Liver (tissue), 9 donors: ENCODE data around the gene SLC16A4. TPM values are rescaled to one million over a fixed set of nuclear protein-coding genes. Genes with fewer than 3 reads are reported as not detected.

Experiments
- DNase-seq: peaks from one replicate; pipeline ENCODE4 v3.0.0-alpha.2; 2017; ENCODE audit warnings: low spot score
- H3K27ac ChIP-seq, 2 donors: one replicate each; pipeline ENCODE4 v1.7.0; 2013; ENCODE audit warnings: inconsistent platforms in 2 of 2, low read length in 2 of 2, control low read depth in 1 of 2, low read depth in 1 of 2, mild to moderate bottlenecking in 1 of 2
- H3K27me3 ChIP-seq, 4 donors: one replicate each; pipeline versions ENCODE4 v1.6.1 to v1.7.0; 2013; ENCODE audit warnings: low read length in 3 of 4, inconsistent platforms in 1 of 4, mild to moderate bottlenecking in 1 of 4, moderate library complexity in 1 of 4; ENCODE audit not compliant: control insufficient read depth in 4 of 4, insufficient read depth in 4 of 4
- H3K36me3 ChIP-seq, 4 donors: one replicate each; pipeline versions ENCODE4 v1.6.1 to v1.7.0; 2013; ENCODE audit warnings: low read length in 3 of 4, mild to moderate bottlenecking in 3 of 4, low read depth in 1 of 4, moderate library complexity in 1 of 4; ENCODE audit not compliant: control insufficient read depth in 4 of 4, insufficient read depth in 3 of 4
- H3K4me1 ChIP-seq, 4 donors: one replicate each; pipeline versions ENCODE4 v1.6.1 to v1.7.0; 2013; ENCODE audit warnings: low read length in 3 of 4, mild to moderate bottlenecking in 3 of 4, moderate library complexity in 1 of 4; ENCODE audit not compliant: control insufficient read depth in 4 of 4, insufficient read depth in 4 of 4
- H3K4me3 ChIP-seq, 3 donors: one replicate each; pipeline versions ENCODE4 v1.6.1 to v1.7.0; 2013; ENCODE audit warnings: low read length in 3 of 3, control low read depth in 1 of 3, low read depth in 1 of 3, mild to moderate bottlenecking in 1 of 3
- H3K9ac ChIP-seq, 2 donors: one replicate each; pipeline ENCODE4 v1.7.0; 2013; ENCODE audit warnings: low read length in 2 of 2, mild to moderate bottlenecking in 2 of 2, moderate library complexity in 2 of 2, control low read depth in 1 of 2, low read depth in 1 of 2
- H3K9me3 ChIP-seq, 4 donors: one replicate each; pipeline versions ENCODE4 v1.6.1 to v1.7.0; 2013; ENCODE audit warnings: low read length in 3 of 4; ENCODE audit not compliant: control insufficient read depth in 4 of 4
- EGR1 ChIP-seq, 2 donors: IDR thresholded peaks; 2 replicates each; pipeline ENCODE4 v1.6.1; 2016 to 2018; ENCODE audit warnings: antibody characterized with exemption in 2 of 2, low read depth in 2 of 2
- GABPA ChIP-seq, 2 donors: IDR thresholded peaks in 1 of 2; conservative IDR thresholded peaks in 1 of 2; 2 replicates each; pipeline ENCODE4 v1.6.1; 2016; ENCODE audit warnings: antibody characterized with exemption in 2 of 2, mild to moderate bottlenecking in 1 of 2, moderate library complexity in 1 of 2
- HNF4A ChIP-seq, 2 donors: conservative IDR thresholded peaks; 2 replicates each; pipeline ENCODE4 v1.6.1; 2016; ENCODE audit warnings: antibody characterized with exemption in 2 of 2, mild to moderate bottlenecking in 2 of 2
- HNF4G ChIP-seq: IDR thresholded peaks from 2 replicates; pipeline ENCODE4 v1.6.1; 2016; ENCODE audit warnings: antibody characterized with exemption
- NR2F2 ChIP-seq: IDR thresholded peaks from 2 replicates; pipeline ENCODE4 v1.6.1; 2016; ENCODE audit warnings: antibody characterized with exemption
- RXRA ChIP-seq, 2 donors: IDR thresholded peaks; 2 replicates each; pipeline ENCODE4 v1.6.1; 2017 to 2018; ENCODE audit warnings: antibody characterized with exemption in 2 of 2, mild to moderate bottlenecking in 1 of 2
- SP1 ChIP-seq: IDR thresholded peaks from 2 replicates; pipeline ENCODE4 v1.6.1; 2018; ENCODE audit warnings: antibody characterized with exemption, mild to moderate bottlenecking
- TAF1 ChIP-seq: conservative IDR thresholded peaks from 2 replicates; pipeline ENCODE4 v1.6.1; 2016; ENCODE audit warnings: antibody characterized with exemption, mild to moderate bottlenecking
- YY1 ChIP-seq: IDR thresholded peaks from 2 replicates; pipeline ENCODE4 v1.6.1; 2016; ENCODE audit warnings: antibody characterized with exemption, mild to moderate bottlenecking
- WGBS: extraction: QIAGEN DNeasy Blood & Tissue Kit; methylation state at CpG from one replicate; pipeline ENCODE4 v1.1.7; 2013; 5-methylcytosine and 5-hydroxymethylcytosine counted together
- polyA plus RNA-seq, 2 donors: library from polyadenylated mRNA; stranded (reverse) in 1 of 2; unstranded in 1 of 2; fragments of 200-250 nt in 1 of 2; fragments of >200 nt in 1 of 2; fragmentation: Nextera tagmentation in 1 of 2; extraction: Ambion mirVana in 1 of 2; gene quantifications; one replicate each; pipeline versions ENCODE4 v1.2.1 to v1.2.3, GENCODE V29; 2013 to 2015
- total RNA-seq, 2 donors: library from RNA; depleted of rRNA; stranded (reverse); fragments of >200 nt; gene quantifications; one replicate each; pipeline ENCODE4 v1.2.3, GENCODE V29; 2014
- TF ChIP-seq, protein P1 (sequence below): IDR thresholded peaks from 2 replicates; pipeline ENCODE4 v1.6.1; 2016; ENCODE audit warnings: antibody characterized with exemption
- TF ChIP-seq, protein P2 (sequence below): IDR thresholded peaks from 2 replicates; pipeline ENCODE4 v1.6.1; 2016; ENCODE audit warnings: antibody characterized with exemption, mild to moderate bottlenecking
- TF ChIP-seq, protein P3 (sequence below): IDR thresholded peaks from 2 replicates; pipeline ENCODE4 v1.6.1; 2016; ENCODE audit warnings: antibody characterized with exemption
- TF ChIP-seq, protein P4 (sequence below): IDR thresholded peaks from 2 replicates; pipeline ENCODE4 v1.6.1; 2016; ENCODE audit warnings: antibody characterized with exemption
- TF ChIP-seq, protein P5 (sequence below): fragments of 150-350 bp; IDR thresholded peaks from 2 replicates; pipeline ENCODE4 v1.5.1; 2017; ENCODE audit warnings: improper control_type of control experiment, low read depth, low read length; ENCODE audit not compliant: missing input control
- donor health status: healthy.
- donor health status: healthy.
- donor health status: healthy.
- donor health status: healthy.
- donor health status: healthy.

SLC16A4 gene
- total and polyA plus RNA-seq, 4 donors, result 0.72 to 1.8 (median 1.6) TPM

DNA sequence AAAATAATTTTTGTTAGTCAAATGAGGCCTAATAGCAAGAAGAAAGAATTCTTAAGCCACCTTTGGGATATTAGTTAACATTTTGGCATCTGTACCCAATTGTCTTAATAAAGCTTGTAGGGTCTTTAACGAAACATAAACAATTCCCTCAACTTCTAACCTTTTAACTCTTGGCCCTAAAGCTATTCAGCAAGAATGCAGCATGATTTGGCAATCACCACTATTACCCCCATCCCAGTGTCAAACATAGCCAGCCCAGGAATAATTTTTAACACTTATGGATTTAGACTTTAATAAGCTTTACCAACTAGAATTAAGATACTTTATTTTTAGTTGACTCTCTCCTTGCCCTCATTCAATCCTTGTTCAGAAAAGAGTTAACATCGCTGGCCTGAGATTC is 2.5 kb upstream of the SLC16A4 start:
- Histone ChIP-seq H3K9ac (no peak overlapping the region), H3K4me3 (no peak overlapping the region), H3K27ac (no peak overlapping the region), H3K4me1 (peaks cover 0 to 4% (median under 1%) of the 10 kb centered on the region in 4 donors), H3K9me3 (no peaks in the 10 kb centered on the region), H3K36me3 (peaks cover 2% of the 10 kb centered on the region in 4 donors), H3K27me3 (no peaks in the 10 kb centered on the region)
- WGBS, result 80% methylated on average over 2 of the region's 2 CpGs
- DNase-seq, result no peak
- TF ChIP-seq HNF4G (no peak), TAF1 (no peak), EGR1 (IDR thresholded peaks at IDR 0.05; ENCODE audit: low read depth in 2 of 2) (no peak), SP1 (no peak), NR2F2 (no peak), RXRA (IDR thresholded peaks at IDR 0.05) (no peak), GABPA (IDR thresholded peaks at IDR 0.05 in 1 of 2, conservative IDR thresholded peaks at IDR 0.05 in 1 of 2) (no peak), HNF4A (conservative IDR thresholded peaks at IDR 0.05) (no peak)
- TF ChIP-seq, protein P1, sequence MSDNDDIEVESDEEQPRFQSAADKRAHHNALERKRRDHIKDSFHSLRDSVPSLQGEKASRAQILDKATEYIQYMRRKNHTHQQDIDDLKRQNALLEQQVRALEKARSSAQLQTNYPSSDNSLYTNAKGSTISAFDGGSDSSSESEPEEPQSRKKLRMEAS, result no peak
- TF ChIP-seq, protein P2, sequence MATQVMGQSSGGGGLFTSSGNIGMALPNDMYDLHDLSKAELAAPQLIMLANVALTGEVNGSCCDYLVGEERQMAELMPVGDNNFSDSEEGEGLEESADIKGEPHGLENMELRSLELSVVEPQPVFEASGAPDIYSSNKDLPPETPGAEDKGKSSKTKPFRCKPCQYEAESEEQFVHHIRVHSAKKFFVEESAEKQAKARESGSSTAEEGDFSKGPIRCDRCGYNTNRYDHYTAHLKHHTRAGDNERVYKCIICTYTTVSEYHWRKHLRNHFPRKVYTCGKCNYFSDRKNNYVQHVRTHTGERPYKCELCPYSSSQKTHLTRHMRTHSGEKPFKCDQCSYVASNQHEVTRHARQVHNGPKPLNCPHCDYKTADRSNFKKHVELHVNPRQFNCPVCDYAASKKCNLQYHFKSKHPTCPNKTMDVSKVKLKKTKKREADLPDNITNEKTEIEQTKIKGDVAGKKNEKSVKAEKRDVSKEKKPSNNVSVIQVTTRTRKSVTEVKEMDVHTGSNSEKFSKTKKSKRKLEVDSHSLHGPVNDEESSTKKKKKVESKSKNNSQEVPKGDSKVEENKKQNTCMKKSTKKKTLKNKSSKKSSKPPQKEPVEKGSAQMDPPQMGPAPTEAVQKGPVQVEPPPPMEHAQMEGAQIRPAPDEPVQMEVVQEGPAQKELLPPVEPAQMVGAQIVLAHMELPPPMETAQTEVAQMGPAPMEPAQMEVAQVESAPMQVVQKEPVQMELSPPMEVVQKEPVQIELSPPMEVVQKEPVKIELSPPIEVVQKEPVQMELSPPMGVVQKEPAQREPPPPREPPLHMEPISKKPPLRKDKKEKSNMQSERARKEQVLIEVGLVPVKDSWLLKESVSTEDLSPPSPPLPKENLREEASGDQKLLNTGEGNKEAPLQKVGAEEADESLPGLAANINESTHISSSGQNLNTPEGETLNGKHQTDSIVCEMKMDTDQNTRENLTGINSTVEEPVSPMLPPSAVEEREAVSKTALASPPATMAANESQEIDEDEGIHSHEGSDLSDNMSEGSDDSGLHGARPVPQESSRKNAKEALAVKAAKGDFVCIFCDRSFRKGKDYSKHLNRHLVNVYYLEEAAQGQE, result no peak
- TF ChIP-seq, protein P3, sequence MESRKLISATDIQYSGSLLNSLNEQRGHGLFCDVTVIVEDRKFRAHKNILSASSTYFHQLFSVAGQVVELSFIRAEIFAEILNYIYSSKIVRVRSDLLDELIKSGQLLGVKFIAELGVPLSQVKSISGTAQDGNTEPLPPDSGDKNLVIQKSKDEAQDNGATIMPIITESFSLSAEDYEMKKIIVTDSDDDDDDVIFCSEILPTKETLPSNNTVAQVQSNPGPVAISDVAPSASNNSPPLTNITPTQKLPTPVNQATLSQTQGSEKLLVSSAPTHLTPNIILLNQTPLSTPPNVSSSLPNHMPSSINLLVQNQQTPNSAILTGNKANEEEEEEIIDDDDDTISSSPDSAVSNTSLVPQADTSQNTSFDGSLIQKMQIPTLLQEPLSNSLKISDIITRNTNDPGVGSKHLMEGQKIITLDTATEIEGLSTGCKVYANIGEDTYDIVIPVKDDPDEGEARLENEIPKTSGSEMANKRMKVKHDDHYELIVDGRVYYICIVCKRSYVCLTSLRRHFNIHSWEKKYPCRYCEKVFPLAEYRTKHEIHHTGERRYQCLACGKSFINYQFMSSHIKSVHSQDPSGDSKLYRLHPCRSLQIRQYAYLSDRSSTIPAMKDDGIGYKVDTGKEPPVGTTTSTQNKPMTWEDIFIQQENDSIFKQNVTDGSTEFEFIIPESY, result no peak
- TF ChIP-seq, protein P4, sequence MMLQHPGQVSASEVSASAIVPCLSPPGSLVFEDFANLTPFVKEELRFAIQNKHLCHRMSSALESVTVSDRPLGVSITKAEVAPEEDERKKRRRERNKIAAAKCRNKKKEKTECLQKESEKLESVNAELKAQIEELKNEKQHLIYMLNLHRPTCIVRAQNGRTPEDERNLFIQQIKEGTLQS, result no peak
- TF ChIP-seq, protein P5, sequence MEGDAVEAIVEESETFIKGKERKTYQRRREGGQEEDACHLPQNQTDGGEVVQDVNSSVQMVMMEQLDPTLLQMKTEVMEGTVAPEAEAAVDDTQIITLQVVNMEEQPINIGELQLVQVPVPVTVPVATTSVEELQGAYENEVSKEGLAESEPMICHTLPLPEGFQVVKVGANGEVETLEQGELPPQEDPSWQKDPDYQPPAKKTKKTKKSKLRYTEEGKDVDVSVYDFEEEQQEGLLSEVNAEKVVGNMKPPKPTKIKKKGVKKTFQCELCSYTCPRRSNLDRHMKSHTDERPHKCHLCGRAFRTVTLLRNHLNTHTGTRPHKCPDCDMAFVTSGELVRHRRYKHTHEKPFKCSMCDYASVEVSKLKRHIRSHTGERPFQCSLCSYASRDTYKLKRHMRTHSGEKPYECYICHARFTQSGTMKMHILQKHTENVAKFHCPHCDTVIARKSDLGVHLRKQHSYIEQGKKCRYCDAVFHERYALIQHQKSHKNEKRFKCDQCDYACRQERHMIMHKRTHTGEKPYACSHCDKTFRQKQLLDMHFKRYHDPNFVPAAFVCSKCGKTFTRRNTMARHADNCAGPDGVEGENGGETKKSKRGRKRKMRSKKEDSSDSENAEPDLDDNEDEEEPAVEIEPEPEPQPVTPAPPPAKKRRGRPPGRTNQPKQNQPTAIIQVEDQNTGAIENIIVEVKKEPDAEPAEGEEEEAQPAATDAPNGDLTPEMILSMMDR, result no peak

DNA sequence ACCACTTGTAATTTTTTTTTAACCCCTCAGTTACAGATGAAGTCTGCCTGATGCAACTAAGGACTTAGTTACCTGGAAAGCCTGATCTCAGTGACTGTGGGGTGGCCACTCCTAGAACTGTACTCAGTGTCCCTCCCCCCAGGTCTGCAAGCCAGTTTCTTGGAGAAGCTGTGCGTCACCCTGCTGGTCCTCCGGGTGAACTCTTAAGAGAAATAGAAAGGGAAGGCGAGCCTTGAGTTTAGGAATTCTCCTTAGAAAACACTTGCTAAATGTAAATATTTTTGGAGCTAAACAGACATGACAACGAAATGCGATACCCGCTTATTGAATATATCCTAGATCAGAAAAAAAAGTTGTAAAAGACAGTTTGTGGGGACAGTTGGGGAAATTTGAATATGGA is 730 bp downstream of the SLC16A4 start:
- Histone ChIP-seq H3K36me3 (peaks cover 0 to 5% (median under 1%) of the 10 kb centered on the region in 4 donors), H3K4me3 (no peak overlapping the region), H3K4me1 (peaks cover 0 to 4% (median under 1%) of the 10 kb centered on the region in 4 donors), H3K9me3 (no peaks in the 10 kb centered on the region), H3K27me3 (no peaks in the 10 kb centered on the region), H3K9ac (peak overlapping the region in 1 of 2 donors; percentile 42), H3K27ac (peak overlapping the region in 1 of 2 donors; percentile 58)
- TF ChIP-seq HNF4G (no peak), YY1 (no peak), GABPA (IDR thresholded peaks at IDR 0.05 in 1 of 2, conservative IDR thresholded peaks at IDR 0.05 in 1 of 2) (no peak)
- no peak for DNase-seq
- 85% methylated on average over 6 of the region's 6 CpGs for WGBS
